Thyroid gland (tissue), 4 donors: ENCODE data around the gene CLIC1. TPM values are rescaled to one million over a fixed set of nuclear protein-coding genes. Genes with fewer than 3 reads are reported as not detected.

Source experiments
- DNase-seq, 2 donors: peaks; one replicate each; pipeline ENCODE4 v3.0.0-alpha.2; 2019
- H3K27ac ChIP-seq, 3 donors: fragments of 200-600 bp; sonication (generic); 1 replicate in 2 of 3; 2 replicates in 1 of 3; pipeline ENCODE4 v1.5.1; 2016 to 2019; ENCODE audit warnings: mild to moderate bottlenecking in 1 of 3, moderate library complexity in 1 of 3
- H3K27me3 ChIP-seq: fragments of 200-600 bp; sonication (generic); one replicate; pipeline ENCODE4 v1.5.1; 2019
- H3K36me3 ChIP-seq, 2 donors: fragments of 200-600 bp; sonication (generic); one replicate each; pipeline ENCODE4 v1.5.1; 2016 to 2019
- H3K4me1 ChIP-seq, 2 donors: fragments of 200-600 bp; sonication (generic); one replicate each; pipeline ENCODE4 v1.5.1; 2017 to 2019
- H3K4me3 ChIP-seq, 3 donors: fragments of 200-600 bp; sonication (generic); replicated peaks in 1 of 3; 1 replicate in 2 of 3; 2 replicates in 1 of 3; pipeline ENCODE4 v1.5.1; 2016; ENCODE audit warnings: mild to moderate bottlenecking in 1 of 3
- H3K9me3 ChIP-seq: fragments of 200-600 bp; sonication (generic); one replicate; pipeline ENCODE4 v1.5.1; 2017
- CTCF ChIP-seq, 6 experiments: fragments of 200-600 bp in 3 of 6; fragments of 450-650 bp in 3 of 6; sonication (generic) in 3 of 6; IDR thresholded peaks; one replicate each; pipeline ENCODE4 v1.5.1; 2016 to 2019; ENCODE audit warnings: antibody characterized with exemption in 6 of 6, mild to moderate bottlenecking in 2 of 6, inconsistent platforms in 1 of 6, moderate library complexity in 1 of 6
- POLR2A ChIP-seq, 2 donors: fragments of 450-650 bp; IDR thresholded peaks; one replicate each; pipeline ENCODE4 v1.6.1; 2017; ENCODE audit warnings: antibody characterized with exemption in 2 of 2, mild to moderate bottlenecking in 2 of 2, moderate library complexity in 1 of 2
- WGBS, 2 donors: methylation state at CpG; one replicate each; pipeline ENCODE4 v1.1.5; 2017; 5-methylcytosine and 5-hydroxymethylcytosine counted together
- intact Hi-C: fragments of 100-400 bp; cut with DNase I; formaldehyde crosslinking; loops from one replicate; pipeline ENCODE4 v1.15.1; 2023
- total RNA-seq, 4 donors: library from RNA; depleted of rRNA; stranded (reverse); fragments of >200 nt; gene quantifications; one replicate each; pipeline ENCODE4 v1.2.3, GENCODE V29; 2016

CLIC1 gene
- total RNA-seq, 4 donors from 2014 or later, result 222 to 314 (median 247) TPM

DNA sequence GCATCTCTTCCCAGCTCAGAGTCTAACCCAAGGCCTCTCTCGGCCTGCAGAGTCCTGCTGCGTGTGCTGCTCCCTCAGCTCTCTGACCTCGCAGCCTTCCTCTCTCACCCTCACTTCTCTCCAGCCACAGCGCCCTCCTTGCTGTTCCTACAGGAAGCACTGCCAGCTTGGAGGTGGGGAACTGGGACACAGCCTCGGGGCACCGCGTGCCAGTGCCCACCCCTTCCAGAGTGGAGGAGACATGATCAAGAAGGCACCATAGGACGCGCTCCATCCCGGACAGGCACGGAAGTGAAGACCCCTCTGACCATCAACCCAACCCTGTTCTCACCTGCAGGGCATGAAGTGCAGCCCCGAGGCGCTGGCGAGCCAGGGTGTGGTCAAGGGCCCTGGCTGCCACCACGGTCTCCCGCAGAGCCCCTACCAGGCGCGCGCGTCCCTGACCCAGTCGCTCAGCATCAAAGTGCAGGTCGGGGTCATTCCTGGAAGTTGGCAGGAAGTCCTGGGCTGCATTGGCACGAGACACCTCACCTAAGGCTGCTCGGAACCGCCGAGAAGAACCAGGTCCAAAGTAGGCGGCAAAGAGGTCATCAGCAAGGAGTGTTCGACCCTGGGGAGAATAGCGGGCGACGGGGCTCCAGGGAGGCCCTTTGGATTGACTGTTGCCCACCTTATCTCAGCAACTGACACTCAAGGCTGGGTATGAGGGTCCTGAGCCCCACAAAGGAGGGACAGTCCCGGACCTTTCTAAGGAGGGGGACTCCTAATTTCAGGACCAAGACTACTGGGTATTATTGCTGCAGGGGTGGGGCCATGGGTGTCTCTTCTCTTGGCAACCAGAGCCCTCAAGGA lies 39.5 kb upstream of the CLIC1 start:
- Histone ChIP-seq H3K27me3 (no peaks in the 10 kb centered on the region), H3K4me3 (no peak overlapping the region), H3K4me1 (peaks cover 8 to 14% of the 10 kb centered on the region in 2 donors), H3K27ac (peak overlapping the region in 1 of 3 donors; percentile 66), H3K36me3 (peaks cover 17 to 24% of the 10 kb centered on the region in 2 donors), H3K9me3 (no peaks in the 10 kb centered on the region)
- TF ChIP-seq CTCF (IDR thresholded peaks at IDR 0.05) (no peak), POLR2A (IDR thresholded peaks at IDR 0.05) (no peak)
- no peak for DNase-seq
- 89 to 93% methylated on average over 19 to 25 of the region's 32 CpGs for WGBS, 2 donors
- intact Hi-C loops, result no loop called here

DNA sequence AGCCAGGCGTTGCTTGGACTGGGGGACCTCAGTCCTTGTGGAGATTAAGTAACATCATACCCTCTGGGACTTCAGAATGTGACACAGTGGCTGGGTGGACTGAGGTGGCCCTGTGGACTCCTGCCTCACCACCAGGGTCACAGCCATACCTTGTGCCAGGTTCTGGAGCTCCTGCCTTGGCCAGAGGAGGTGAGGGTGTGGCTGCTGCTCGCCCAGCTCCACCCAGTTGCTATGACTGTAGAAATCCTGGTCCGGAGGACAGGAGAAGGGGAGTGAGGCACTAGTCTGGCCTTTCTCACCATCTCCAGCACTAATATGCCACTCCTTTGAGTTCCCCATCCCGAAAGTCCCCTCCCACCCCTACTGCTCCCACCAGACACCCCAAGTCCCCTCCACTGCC lies 38.9 kb upstream of the CLIC1 start:
- Histone ChIP-seq H3K4me3 (no peak overlapping the region), H3K36me3 (peaks cover 11 to 17% of the 10 kb centered on the region in 2 donors), H3K27me3 (no peaks in the 10 kb centered on the region), H3K4me1 (peaks cover 8 to 14% of the 10 kb centered on the region in 2 donors), H3K9me3 (no peaks in the 10 kb centered on the region), H3K27ac (no peak overlapping the region)
- no peak for DNase-seq
- 71 to 88% methylated on average over 2 to 4 of the region's 4 CpGs for WGBS, 2 donors
- intact Hi-C loops, result no loop called here
- TF ChIP-seq POLR2A (IDR thresholded peaks at IDR 0.05), result no peak
- TF ChIP-seq CTCF (IDR thresholded peaks at IDR 0.05), result no peak

DNA sequence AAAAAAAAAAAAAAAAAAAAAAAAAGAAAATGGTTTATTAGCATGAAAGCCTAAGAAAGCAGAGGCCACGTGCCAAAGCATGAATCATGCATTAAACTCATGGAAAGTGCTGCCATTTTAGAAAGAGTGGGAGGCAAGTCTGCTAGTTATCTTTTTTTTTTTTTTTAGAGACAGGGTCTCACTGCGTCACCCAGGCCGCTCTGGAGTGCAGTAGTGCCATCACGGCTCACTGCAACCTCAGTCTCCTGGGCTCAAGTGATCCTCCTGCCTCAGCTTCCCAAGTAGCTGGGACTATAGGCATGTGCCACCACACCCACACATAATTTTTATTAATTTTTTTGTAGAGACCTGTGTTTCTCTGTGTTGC lies 35.6 kb upstream of the CLIC1 start:
- Histone ChIP-seq H3K4me3 (no peak overlapping the region), H3K27ac (no peak overlapping the region), H3K4me1 (peaks cover 6 to 8% of the 10 kb centered on the region in 2 donors), H3K9me3 (no peaks in the 10 kb centered on the region), H3K36me3 (no peaks in the 10 kb centered on the region), H3K27me3 (no peaks in the 10 kb centered on the region)
- intact Hi-C loops, result no loop called here
- no peak for DNase-seq
- TF ChIP-seq POLR2A (IDR thresholded peaks at IDR 0.05), result no peak
- TF ChIP-seq CTCF (IDR thresholded peaks at IDR 0.05), result no peak
- WGBS, 2 donors, result 64 to 85% methylated on average over 4 of the region's 4 CpGs

GRCh38 chr6:31770860-31771259 lies 34.5 kb upstream of the CLIC1 start:
- Histone ChIP-seq H3K9me3 (no peaks in the 10 kb centered on the region), H3K27me3 (no peaks in the 10 kb centered on the region), H3K4me3 (no peak overlapping the region), H3K4me1 (no peaks in the 10 kb centered on the region), H3K27ac (no peak overlapping the region), H3K36me3 (no peaks in the 10 kb centered on the region)
- no peak for DNase-seq
- TF ChIP-seq POLR2A (IDR thresholded peaks at IDR 0.05) (no peak), CTCF (IDR thresholded peaks at IDR 0.05) (no peak)
- intact Hi-C loops, result no loop called here
- 86 to 98% methylated on average over 2 of the region's 2 CpGs for WGBS, 2 donors

- peak; percentile 50 to 51 for DNase-seq
- intact Hi-C loops, result no loop called here
- TF ChIP-seq POLR2A (IDR thresholded peaks at IDR 0.05) (no peak), CTCF (IDR thresholded peaks at IDR 0.05) (peak in 5 of 6 experiments; percentile 19 to 57 (median 48))
- Histone ChIP-seq H3K27ac (no peak overlapping the region), H3K4me1 (no peaks in the 10 kb centered on the region), H3K4me3 (no peak overlapping the region), H3K36me3 (no peaks in the 10 kb centered on the region), H3K9me3 (no peaks in the 10 kb centered on the region), H3K27me3 (no peaks in the 10 kb centered on the region)
- WGBS, 2 donors, result 67 to 69% methylated on average over 12 of the region's 12 CpGs
Observed at GRCh38 chr6:31769684-31770371, 33.5 kb upstream of the CLIC1 start.
